ENCODE results near the gene FBXO3. TPM values are rescaled to one million over a fixed set of nuclear protein-coding genes. Genes with fewer than 3 reads are reported as not detected.
A peak's percentile ranks its signal among the peaks of the same experiment; 100 is the strongest.
"Not testable (repeated sequence)": the region's sequence is repeated elsewhere in the genome, so short reads cannot be mapped to it uniquely, and the experiment has no call there.

FBXO3 gene
- total RNA-seq, 1 donor from 2014 or later, result 35.0 TPM

- H3K36me3 ChIP-seq (ENCODE audit: control insufficient read depth, insufficient read depth, low read length), result peaks cover 6% of the 10 kb centered on the region
- TF ChIP-seq, protein P1, sequence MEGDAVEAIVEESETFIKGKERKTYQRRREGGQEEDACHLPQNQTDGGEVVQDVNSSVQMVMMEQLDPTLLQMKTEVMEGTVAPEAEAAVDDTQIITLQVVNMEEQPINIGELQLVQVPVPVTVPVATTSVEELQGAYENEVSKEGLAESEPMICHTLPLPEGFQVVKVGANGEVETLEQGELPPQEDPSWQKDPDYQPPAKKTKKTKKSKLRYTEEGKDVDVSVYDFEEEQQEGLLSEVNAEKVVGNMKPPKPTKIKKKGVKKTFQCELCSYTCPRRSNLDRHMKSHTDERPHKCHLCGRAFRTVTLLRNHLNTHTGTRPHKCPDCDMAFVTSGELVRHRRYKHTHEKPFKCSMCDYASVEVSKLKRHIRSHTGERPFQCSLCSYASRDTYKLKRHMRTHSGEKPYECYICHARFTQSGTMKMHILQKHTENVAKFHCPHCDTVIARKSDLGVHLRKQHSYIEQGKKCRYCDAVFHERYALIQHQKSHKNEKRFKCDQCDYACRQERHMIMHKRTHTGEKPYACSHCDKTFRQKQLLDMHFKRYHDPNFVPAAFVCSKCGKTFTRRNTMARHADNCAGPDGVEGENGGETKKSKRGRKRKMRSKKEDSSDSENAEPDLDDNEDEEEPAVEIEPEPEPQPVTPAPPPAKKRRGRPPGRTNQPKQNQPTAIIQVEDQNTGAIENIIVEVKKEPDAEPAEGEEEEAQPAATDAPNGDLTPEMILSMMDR (IDR thresholded peaks at IDR 0.05; ENCODE audit: insufficient read depth, low read length, severe bottlenecking), result no peak
Observed at GRCh38 chr11:33708985-33709384, 65.3 kb downstream of the FBXO3 start.

GRCh38 chr11:33707831-33708230, 66.5 kb downstream of the FBXO3 start:
- not testable (repeated sequence) for FAIRE-seq; H3K27me3 ChIP-seq (ENCODE audit: control insufficient read depth, insufficient read depth, low read length); H3K36me3 ChIP-seq (ENCODE audit: control insufficient read depth, insufficient read depth, low read length); H3K4me3 ChIP-seq (ENCODE audit: low read depth, low read length)
- peak; percentile 63 for DNase-seq (ENCODE audit: low read depth)

More at GRCh38 chr11:33708985-33709384, 65.3 kb downstream of the FBXO3 start:
- no peak overlapping the region for H3K4me3 ChIP-seq (ENCODE audit: low read depth, low read length)
- no peak for FAIRE-seq
- no peaks in the 10 kb centered on the region for H3K27me3 ChIP-seq (ENCODE audit: control insufficient read depth, insufficient read depth, low read length)
- no peak for DNase-seq (ENCODE audit: low read depth)

DNA sequence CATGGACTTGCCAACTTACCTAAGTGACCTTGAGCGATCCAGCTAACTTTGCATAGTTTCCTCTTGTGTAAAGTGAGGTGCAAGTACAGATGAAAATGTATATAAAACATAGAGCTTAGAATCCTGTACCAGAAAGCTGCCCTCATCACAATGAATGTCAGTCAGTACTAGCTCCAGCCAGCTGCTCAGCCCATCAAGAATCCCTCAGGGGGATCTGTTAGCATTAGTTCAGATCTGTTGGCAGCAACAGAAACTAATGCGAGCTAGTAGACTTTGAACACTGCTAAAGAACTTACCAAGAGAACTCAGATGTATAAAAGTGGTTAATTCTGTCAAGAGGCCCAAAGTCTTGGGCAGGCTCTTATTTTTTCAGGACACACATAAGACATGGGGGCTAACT, 67.4 kb downstream of the FBXO3 start:
- FAIRE-seq (no peak), DNase-seq (ENCODE audit: low read depth) (no peak)
- Histone ChIP-seq H3K27me3 (ENCODE audit: control insufficient read depth, insufficient read depth, low read length) (no peaks in the 10 kb centered on the region), H3K4me3 (ENCODE audit: low read depth, low read length) (no peak overlapping the region), H3K36me3 (ENCODE audit: control insufficient read depth, insufficient read depth, low read length) (peaks cover 5% of the 10 kb centered on the region)
- TF ChIP-seq, protein P1 (IDR thresholded peaks at IDR 0.05; ENCODE audit: insufficient read depth, low read length, severe bottlenecking), result no peak

- no peak overlapping the region for H3K4me3 ChIP-seq (ENCODE audit: low read depth, low read length)
- DNase-seq (ENCODE audit: low read depth) (no peak), FAIRE-seq (no peak)
- H3K36me3 ChIP-seq (ENCODE audit: control insufficient read depth, insufficient read depth, low read length), result peaks cover 5% of the 10 kb centered on the region
- TF ChIP-seq, protein P1 (IDR thresholded peaks at IDR 0.05; ENCODE audit: insufficient read depth, low read length, severe bottlenecking), result no peak
- H3K27me3 ChIP-seq (ENCODE audit: control insufficient read depth, insufficient read depth, low read length), result no peaks in the 10 kb centered on the region
Observed at GRCh38 chr11:33706546-33706945, 67.8 kb downstream of the FBXO3 start.

GRCh38 chr11:33704240-33705002, 69.9 kb downstream of the FBXO3 start:
- no peak for DNase-seq (ENCODE audit: low read depth)
- TF ChIP-seq, protein P1 (IDR thresholded peaks at IDR 0.05; ENCODE audit: insufficient read depth, low read length, severe bottlenecking), result no peak
- no peaks in the 10 kb centered on the region for H3K27me3 ChIP-seq (ENCODE audit: control insufficient read depth, insufficient read depth, low read length)
- H3K36me3 ChIP-seq (ENCODE audit: control insufficient read depth, insufficient read depth, low read length), result peaks cover 2% of the 10 kb centered on the region
- no peak for FAIRE-seq
- H3K4me3 ChIP-seq (ENCODE audit: low read depth, low read length), result no peak overlapping the region

GRCh38 chr11:33703788-33704187, 70.5 kb downstream of the FBXO3 start:
- H3K27me3 ChIP-seq (ENCODE audit: control insufficient read depth, insufficient read depth, low read length), result no peaks in the 10 kb centered on the region
- TF ChIP-seq, protein P1 (IDR thresholded peaks at IDR 0.05; ENCODE audit: insufficient read depth, low read length, severe bottlenecking), result no peak
- peaks cover 2% of the 10 kb centered on the region for H3K36me3 ChIP-seq (ENCODE audit: control insufficient read depth, insufficient read depth, low read length)
- DNase-seq (ENCODE audit: low read depth) (peak; percentile 75), FAIRE-seq (no peak)
- H3K4me3 ChIP-seq (ENCODE audit: low read depth, low read length), result no peak overlapping the region

Data from bronchial epithelial cell (primary cell).